ENCODE results near the gene HSCB. TPM values are rescaled to one million over a fixed set of nuclear protein-coding genes. Genes with fewer than 3 reads are reported as not detected.

HSCB gene
- total and polyA plus RNA-seq, 4 donors, result 10.3 to 19.8 (median 13.3) TPM

GRCh38 chr22:28711341-28711740, 30.5 kb upstream of the HSCB start:
- Histone ChIP-seq H3K27ac (ENCODE audit: low read depth in 1 of 2, low read length in 1 of 2) (no peak overlapping the region), H3K36me3 (ENCODE audit: control insufficient read depth in 4 of 4, insufficient read depth in 4 of 4, low read length in 4 of 4) (peaks cover 0 to 6% (median 0%) of the 10 kb centered on the region in 4 donors)
- DNase-seq, result peak in 2 of 3 donors; percentile 34 to 46

GRCh38 chr22:28711820-28712777, 29.7 kb upstream of the HSCB start:
- H3K27me3 ChIP-seq (ENCODE audit: control insufficient read depth in 3 of 3, insufficient read depth in 3 of 3, low read length in 2 of 3), result no peaks in the 10 kb centered on the region

More at GRCh38 chr22:28711341-28711740, 30.5 kb upstream of the HSCB start:
- H3K9ac ChIP-seq (ENCODE audit: insufficient read depth in 1 of 2, low read length in 2 of 2), result peak overlapping the region in 1 of 2 donors; percentile 71
- H3K27me3 ChIP-seq (ENCODE audit: control insufficient read depth in 3 of 3, insufficient read depth in 3 of 3, low read length in 2 of 3), result no peaks in the 10 kb centered on the region
- no peak for ATAC-seq (ENCODE audit: insufficient read depth, low FRiP score)
- no peak overlapping the region for H3K4me3 ChIP-seq
- H3K4me1 ChIP-seq (ENCODE audit: control insufficient read depth in 5 of 5, insufficient read depth in 5 of 5, low read length in 5 of 5), result peaks cover 0 to 29% (median 13%) of the 10 kb centered on the region in 5 donors
- H3K9me3 ChIP-seq (ENCODE audit: control insufficient read depth in 4 of 4, insufficient read depth in 3 of 4, low read length in 3 of 4), result no peaks in the 10 kb centered on the region
- 50 to 65% methylated on average over 2 of the region's 2 CpGs for WGBS, 2 donors
- no peak for TF ChIP-seq CTCF (IDR thresholded peaks at IDR 0.05; ENCODE audit: control extremely low read depth, extremely low read depth)

GRCh38 chr22:28714043-28714628, 27.7 kb upstream of the HSCB start:
- H3K4me3 ChIP-seq, result no peak overlapping the region
- H3K9me3 ChIP-seq (ENCODE audit: control insufficient read depth in 4 of 4, insufficient read depth in 3 of 4, low read length in 3 of 4), result no peaks in the 10 kb centered on the region
- H3K9ac ChIP-seq (ENCODE audit: insufficient read depth in 1 of 2, low read length in 2 of 2), result no peak overlapping the region
- no peak for TF ChIP-seq CTCF (IDR thresholded peaks at IDR 0.05; ENCODE audit: control extremely low read depth, extremely low read depth)
- 64 to 67% methylated on average over 2 of the region's 2 CpGs for WGBS, 2 donors
- no peak overlapping the region for H3K27ac ChIP-seq (ENCODE audit: low read depth in 1 of 2, low read length in 1 of 2)
- H3K4me1 ChIP-seq (ENCODE audit: control insufficient read depth in 5 of 5, insufficient read depth in 5 of 5, low read length in 5 of 5), result peaks cover 0 to 29% (median 13%) of the 10 kb centered on the region in 5 donors
- no peaks in the 10 kb centered on the region for H3K27me3 ChIP-seq (ENCODE audit: control insufficient read depth in 3 of 3, insufficient read depth in 3 of 3, low read length in 2 of 3)
- no peaks in the 10 kb centered on the region for H3K36me3 ChIP-seq (ENCODE audit: control insufficient read depth in 4 of 4, insufficient read depth in 4 of 4, low read length in 4 of 4)
- no peak for ATAC-seq (ENCODE audit: insufficient read depth, low FRiP score)
- DNase-seq, result no peak

More at GRCh38 chr22:28711820-28712777, 29.7 kb upstream of the HSCB start:
- peaks cover 0 to 29% (median 13%) of the 10 kb centered on the region in 5 donors for H3K4me1 ChIP-seq (ENCODE audit: control insufficient read depth in 5 of 5, insufficient read depth in 5 of 5, low read length in 5 of 5)
- DNase-seq, result peak; percentile 14 to 82 (median 74)
- H3K9me3 ChIP-seq (ENCODE audit: control insufficient read depth in 4 of 4, insufficient read depth in 3 of 4, low read length in 3 of 4), result no peaks in the 10 kb centered on the region
- H3K4me3 ChIP-seq, result no peak overlapping the region
- peak overlapping the region in 1 of 2 donors; percentile 43 for H3K27ac ChIP-seq (ENCODE audit: low read depth in 1 of 2, low read length in 1 of 2)
- peak overlapping the region in 1 of 2 donors; percentile 71 for H3K9ac ChIP-seq (ENCODE audit: insufficient read depth in 1 of 2, low read length in 2 of 2)
- ATAC-seq (ENCODE audit: insufficient read depth, low FRiP score), result peak; percentile 83
- 50 to 71% methylated on average over 6 of the region's 6 CpGs for WGBS, 2 donors
- H3K36me3 ChIP-seq (ENCODE audit: control insufficient read depth in 4 of 4, insufficient read depth in 4 of 4, low read length in 4 of 4), result peaks cover 0 to 3% (median 0%) of the 10 kb centered on the region in 4 donors
- no peak for TF ChIP-seq CTCF (IDR thresholded peaks at IDR 0.05; ENCODE audit: control extremely low read depth, extremely low read depth)
